GM12801 (cell line): ENCODE results near the gene TFB2M.

Source experiments
- TF ChIP-seq, protein P1 (sequence below): IDR thresholded peaks from one replicate; pipeline ENCODE4 v1.5.1; 2011; ENCODE audit warnings: control low read depth; ENCODE audit not compliant: insufficient read length; ENCODE audit errors: extremely low read depth

The TFB2M gene

DNA sequence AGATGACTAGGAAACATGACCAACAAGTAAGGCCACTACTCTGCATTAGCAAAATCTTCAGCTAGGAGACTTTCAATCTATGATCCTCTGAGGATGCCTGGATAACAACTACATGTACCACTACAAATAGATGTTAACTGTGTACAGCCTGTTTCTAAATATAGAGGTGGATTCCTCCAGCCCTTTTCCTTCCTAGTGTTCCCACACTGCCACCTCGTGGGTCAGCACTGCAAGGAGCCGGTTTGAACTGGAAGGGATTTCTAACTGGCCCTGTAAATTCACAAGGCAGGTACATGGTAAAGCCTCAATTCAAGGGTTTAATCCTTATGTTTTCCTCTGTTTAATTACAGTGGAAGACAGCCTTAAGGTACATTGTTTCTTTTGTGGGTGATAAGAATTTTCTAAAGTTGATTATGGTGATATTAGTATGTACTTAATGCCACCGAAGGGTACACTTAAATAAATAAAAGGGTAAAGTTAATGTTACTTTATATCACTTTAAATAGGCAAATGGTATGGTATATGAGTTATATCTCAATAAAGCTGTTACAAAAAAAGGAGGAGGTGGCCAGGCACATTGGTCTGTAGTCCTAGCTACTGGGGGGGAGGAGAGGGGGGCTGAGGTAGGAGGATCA lies 73.3 kb downstream of the TFB2M start:
- TF ChIP-seq, protein P1, sequence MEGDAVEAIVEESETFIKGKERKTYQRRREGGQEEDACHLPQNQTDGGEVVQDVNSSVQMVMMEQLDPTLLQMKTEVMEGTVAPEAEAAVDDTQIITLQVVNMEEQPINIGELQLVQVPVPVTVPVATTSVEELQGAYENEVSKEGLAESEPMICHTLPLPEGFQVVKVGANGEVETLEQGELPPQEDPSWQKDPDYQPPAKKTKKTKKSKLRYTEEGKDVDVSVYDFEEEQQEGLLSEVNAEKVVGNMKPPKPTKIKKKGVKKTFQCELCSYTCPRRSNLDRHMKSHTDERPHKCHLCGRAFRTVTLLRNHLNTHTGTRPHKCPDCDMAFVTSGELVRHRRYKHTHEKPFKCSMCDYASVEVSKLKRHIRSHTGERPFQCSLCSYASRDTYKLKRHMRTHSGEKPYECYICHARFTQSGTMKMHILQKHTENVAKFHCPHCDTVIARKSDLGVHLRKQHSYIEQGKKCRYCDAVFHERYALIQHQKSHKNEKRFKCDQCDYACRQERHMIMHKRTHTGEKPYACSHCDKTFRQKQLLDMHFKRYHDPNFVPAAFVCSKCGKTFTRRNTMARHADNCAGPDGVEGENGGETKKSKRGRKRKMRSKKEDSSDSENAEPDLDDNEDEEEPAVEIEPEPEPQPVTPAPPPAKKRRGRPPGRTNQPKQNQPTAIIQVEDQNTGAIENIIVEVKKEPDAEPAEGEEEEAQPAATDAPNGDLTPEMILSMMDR = no peak

DNA sequence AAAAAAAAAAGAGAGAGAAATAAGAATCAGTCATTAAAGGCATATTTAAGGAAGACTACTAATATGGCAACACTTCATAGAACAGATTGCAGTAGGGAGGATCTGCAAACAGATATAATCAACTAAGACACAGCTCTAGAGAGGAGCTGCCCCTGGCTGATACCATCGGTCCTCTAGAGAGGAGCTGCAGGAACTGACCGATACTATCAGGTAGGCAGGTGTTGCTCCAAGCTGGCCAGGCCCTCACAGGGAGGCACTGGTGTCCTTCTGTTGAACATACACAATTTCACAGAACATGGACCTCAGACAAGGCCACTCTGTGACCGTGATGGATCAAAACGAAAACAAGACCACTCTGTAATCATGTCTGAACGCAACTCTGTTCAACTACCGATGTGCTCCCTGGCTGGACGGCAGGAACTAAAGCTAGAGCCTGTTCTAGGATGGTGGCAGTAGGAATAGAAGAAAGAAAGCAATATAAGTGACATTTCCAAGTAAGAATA lies 74.5 kb downstream of the TFB2M start:
- TF ChIP-seq, protein P1 = no peak
